EH (cell line): ENCODE measurements around the gene CABLES2.

ENCODE experiments used
- DNase-seq: peaks from one replicate; pipeline ENCODE4 v3.0.0-alpha.2; 2015; ENCODE audit warnings: low read depth

The CABLES2 gene, protein sequence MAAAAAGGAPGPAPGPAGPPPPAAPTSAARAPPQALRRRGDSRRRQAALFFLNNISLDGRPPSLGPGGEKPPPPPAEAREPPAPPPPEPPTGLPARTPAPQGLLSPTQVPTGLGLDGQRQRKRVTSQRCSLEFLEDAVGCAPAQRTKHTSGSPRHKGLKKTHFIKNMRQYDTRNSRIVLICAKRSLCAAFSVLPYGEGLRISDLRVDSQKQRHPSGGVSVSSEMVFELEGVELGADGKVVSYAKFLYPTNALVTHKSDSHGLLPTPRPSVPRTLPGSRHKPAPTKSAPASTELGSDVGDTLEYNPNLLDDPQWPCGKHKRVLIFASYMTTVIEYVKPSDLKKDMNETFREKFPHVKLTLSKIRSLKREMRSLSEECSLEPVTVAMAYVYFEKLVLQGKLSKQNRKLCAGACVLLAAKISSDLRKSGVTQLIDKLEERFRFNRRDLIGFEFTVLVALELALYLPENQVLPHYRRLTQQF

DNA sequence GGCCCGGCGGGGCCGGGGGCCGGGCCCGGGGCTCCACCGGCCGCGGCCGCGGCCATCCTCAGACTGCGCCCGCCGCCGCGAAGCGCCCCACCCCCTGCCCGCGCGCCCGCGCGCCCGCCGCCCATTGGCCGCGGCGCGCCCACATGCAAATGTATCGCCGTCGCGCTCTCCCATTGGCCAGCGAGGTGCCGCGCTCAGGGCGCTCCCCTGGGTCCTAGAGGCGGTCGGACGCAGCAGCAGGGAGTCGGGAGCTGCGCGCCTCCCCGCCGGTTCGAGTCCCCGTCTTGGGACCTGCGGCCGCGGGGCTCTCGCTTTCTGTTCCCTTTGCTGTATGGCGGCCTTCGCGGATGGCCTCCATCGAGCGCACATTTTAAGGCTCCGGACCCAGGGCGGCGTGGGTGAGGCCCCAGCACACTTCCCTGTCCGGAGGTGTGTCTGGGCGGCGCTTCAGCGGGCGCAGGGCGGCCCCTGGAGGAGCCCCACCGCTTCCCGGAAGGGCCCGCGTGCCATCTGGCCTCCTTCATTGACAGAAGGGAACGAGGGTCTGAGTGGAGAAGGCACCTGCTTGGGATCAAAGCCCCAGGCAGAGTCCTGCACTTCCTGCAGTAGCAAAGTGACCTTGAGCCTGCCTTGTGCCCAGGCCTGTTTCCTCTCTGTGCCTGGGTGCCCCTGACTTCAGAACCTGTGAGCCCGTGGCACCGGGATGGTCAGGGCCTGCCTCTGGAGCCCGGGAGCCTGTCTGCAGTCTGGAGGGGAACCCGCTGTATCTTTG is at the start of gene CABLES2:
TSS of gene CABLES2 (minus strand) at position 65 of the 772 bp plus-strand sequence. CDS start at position 56, 9 bp downstream.
- peak; percentile 93 for DNase-seq

DNA sequence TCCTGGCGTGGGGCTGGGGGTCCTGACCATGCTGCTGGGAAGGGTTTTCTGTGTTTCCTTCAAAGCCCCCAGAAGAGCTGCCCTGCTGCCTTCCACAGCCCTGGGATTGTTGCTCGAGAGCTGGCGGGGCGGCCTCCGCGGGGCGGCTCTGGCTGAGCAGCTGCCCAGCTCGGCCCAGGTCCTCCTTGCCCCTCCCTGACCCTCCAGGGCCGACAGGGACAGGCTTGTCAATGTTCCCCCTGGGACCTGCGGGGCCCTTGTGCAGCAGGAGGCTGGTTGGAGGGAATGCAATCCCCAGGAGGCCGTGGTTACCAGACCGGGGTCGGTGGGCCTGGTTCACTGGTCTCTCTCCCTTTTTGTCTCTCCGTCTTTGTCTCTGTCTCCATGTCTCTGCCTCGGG is 48.8 kb upstream of the CABLES2 start:
- DNase-seq = no peak

DNA sequence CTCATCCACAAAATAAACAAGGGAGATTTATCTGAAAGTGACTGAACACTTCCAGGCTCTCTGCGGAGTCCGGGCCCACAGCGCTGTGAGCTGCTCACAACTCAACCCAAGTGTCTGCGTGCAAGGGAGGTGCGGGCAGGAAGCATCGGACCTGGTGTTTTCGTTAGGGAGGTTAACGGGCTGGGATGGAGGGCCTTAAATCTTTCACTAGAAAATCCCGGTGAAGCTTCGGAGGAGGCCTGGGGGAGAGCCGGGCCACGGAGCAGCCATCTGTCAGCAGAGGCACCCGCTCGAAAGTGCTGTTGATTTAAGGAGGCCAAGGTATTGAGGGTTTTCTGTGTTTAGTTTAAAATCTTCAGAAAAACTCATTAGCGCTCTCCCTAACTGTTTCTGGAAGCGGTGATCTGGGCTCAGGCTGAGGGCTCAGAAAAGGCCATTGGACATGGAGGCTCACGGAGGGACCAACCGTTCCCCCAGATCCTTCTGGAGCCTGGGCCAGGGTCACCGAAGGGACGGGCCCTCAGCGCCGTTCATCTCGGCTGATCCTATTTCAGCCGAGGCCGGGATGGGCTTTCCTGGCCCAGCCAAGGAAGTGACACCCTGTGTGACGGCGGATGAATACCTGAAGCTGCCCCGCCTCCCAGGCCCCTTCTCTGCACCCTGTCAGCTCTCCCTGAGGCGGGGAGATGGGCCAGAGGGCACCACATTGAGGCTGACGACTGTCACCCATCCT is 48.0 kb upstream of the CABLES2 start:
- no peak for DNase-seq

DNA sequence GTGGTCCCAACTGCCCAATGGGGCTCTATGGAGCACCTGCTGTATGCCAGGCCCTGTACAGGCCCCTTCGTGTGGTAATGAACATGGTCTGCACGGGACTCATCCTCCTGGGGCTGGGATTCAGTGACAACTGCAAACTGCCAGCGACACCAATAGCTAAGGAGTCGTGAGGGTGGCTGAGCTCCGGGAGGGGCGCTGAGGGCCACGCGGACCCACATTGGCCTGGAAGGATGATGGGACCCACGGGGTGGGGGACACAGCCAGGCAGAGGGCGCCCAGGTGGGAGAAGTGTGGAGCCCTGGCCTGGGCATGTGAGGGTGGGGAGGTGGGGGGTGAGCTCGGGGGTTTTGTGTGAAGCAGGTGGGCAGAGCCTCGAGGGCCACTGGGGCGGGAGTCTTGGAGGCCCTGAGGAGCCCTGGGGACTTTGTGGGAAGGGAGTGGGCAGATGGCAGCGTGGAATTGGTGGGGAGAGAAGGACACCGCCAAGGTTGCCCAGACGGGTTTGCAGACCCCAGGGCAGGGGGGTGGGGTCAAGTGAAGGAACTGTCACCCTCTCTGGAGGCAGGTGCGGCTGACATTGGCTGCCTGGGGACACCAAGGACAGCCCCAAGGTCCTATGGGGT is 46.2 kb upstream of the CABLES2 start:
- no peak for DNase-seq

DNA sequence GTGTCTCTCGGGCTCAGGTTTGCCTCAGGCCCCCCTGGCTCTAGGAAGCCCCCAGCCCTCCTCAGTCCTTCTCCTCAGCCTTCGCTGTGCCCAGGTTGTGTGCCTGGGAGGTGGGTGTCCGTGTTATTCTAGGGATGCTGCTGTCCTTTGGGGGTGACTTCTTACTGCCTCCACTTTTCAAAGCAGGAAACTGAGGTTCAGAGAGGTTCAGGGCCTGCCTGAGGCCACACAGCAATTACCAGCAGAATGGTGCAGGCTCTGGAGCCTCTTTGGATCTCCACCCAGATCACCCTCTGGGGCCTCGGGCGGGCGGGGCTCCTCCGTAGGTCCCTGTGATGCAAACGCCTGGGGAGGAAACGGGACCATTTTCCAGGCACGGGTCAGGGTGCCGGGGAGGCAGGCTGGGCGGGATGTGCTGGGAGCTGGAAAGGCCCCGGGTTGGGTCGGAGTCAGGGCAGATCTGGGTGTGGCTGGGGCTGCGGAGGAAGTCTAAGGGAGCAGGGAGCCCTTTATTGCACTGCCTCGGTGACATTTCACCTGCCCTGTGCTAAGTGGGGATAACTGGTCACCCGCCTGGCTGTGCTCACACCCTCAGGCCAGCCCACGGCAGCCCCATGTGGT is 45.5 kb upstream of the CABLES2 start:
- DNase-seq = no peak

DNA sequence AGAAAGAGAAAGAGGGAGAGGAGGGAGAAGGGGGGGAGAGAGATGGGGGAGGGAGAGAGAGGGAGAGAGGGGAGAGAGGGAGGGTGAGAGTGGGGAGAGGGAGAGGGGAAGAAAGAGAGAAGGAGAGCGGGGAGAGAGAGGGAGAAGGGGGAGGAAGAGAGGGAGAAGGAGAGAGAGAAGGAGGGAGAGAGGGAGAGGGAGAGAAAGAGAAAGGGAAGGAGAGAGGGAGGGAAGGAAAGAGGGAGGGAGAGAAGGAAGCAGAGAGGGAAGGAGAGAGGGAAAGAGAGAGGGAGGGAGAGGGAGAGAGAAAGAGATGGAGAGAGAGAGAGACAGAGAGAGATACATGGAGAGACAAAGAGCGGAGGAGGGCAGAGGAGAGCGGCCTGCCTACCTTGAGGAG is 44.9 kb upstream of the CABLES2 start:
- no peak for DNase-seq

DNA sequence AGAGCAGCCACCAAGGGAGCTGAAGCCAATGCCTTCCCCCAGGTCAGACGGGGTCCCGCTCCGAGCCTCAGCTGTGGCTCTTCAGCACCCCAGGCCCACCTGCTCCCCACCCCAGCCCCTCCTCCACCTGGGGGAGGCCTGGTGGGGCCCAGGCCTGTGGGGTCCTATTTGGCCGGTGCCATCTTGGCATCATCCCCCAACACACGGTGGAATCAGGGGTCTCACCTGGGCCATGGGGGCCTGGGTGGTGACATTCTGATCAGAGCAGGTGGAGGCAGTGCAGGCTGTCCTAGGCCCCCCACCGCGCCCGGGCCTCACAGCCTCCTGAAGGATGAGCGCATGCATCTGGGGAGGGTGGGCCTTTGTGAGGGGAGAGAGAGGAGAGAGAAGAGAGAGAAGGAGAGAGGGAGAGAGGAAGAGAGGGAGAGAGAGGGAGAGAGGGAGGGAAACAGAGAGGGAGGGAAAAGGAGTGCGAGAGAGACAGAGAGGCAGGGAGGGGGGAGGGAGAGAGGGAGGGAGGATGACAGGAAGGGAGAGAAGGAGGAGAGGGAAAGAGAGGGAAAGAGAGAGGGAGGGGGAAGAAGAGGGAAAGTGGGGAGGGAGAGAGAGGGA is 44.2 kb upstream of the CABLES2 start:
- no peak for DNase-seq

DNA sequence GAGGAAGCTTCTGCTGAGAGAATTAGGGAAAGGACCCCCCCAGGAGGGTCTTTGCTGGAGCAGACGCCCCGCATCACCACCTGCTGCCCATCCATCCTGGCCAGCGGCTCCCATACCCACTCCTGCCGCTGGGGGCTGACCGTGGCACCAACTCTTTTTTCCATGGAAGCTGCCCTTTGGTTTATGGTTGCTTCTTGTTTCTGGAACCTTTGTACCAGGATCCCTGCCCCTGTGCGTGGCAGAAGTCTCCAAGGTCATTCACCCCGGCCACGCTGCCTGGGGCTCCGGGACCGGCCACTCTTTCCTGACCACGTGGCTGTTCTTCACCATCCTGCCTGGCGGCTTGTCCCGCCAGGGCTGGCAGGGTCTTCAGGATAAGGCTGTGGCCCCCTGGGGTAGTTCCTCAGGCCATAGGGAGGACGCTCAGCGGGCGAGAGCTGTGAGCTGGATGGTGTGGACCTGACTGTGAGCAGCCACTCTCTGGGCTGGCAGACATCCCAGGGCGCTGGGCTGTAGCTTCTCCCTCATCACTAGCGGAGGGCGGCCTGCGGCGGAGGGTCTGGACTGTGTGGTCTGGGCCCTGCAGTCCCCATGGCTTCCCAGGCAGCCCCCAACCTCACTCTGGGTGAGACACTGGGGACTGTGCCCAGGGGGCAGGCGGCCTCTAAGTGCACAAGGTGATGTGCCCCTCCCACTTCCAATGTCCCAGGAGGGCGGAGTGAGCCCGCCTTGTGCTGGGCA is 43.0 kb upstream of the CABLES2 start:
- no peak for DNase-seq

DNA sequence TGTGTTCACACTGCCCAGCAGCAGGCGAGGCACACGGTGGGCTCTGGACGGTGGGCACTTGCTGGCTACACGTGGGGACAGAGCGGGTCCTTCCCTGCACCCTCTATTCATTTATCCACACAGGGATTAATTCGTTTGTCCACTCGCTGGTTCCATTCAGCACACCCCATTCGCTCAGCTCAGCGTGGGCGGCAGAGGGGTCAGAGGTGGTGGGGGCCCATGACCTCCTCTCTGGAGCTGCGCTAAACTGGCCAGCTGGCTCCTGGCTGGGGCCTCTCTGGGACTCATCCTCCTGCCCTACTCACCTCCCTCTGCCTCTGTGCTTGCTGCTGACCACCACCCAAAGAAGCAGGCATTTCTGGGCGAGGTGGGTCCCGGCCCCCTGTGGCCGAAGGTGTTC is 41.7 kb upstream of the CABLES2 start:
- DNase-seq = no peak

DNA sequence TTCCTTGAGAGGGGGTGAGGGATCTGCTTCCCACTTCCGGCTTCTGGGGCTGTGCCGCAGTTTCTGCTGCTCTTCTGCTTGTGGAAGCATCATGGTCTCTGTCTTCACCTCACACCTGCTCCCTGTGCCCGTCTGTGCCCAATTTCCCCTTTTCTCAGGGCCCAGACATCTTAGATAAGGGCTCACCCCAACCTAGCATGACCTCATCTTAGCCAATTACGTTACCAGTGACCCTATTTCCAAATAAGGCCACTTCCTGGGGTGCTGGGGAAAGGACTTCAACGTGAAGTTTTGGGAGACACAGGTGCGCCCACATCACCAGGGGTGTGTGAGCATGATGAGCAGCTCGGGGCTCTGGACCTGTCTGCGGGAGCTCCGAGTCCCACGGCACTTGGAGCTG is 41.0 kb upstream of the CABLES2 start:
- DNase-seq = no peak

DNA sequence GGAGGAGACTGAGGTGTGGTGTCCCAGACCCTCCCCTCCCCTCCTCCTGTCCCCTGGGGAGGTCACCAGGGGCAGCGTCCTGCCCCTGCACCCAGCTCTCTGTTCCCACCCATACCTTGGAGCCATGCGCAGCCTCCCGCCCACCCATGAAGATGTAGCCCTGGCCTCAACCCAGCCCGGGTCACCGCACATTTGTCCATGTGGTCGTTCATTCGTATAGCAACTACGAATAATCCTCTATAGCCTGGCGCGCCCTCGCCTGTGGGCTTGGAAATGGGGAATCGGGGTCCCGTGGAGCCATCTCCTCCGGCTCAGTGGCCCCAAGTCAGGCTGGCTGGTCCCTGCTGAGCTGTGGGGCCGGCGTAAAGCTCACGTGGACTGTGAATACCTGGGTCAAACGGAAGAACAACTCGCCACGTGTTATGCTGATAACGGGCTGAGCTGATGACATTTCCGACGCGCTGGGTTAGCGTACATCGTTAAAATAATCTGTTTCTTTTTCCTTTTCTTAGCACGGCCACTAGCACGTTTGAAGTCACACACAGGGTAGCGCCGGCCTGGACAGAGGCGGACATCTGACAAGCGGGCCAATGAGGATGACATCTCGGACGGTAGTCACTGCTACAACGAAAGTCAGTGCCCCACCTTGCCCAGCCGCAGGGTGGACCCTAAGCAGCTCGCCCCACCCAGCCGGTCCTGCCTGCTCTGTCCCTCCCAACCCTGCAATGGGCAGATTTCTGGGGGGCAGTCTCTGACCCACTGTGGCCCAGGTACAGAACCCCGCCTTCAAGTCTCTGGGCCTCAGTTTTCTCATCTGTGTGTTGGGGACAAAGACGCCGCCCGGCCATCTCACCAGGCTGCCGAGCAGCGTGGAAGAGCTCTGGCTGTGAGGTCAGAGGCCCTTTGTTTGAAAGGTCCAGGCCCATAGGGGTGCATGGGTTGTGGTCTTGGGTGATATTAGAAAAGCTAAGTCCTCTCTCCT is 40.1 kb upstream of the CABLES2 start:
- no peak for DNase-seq

DNA sequence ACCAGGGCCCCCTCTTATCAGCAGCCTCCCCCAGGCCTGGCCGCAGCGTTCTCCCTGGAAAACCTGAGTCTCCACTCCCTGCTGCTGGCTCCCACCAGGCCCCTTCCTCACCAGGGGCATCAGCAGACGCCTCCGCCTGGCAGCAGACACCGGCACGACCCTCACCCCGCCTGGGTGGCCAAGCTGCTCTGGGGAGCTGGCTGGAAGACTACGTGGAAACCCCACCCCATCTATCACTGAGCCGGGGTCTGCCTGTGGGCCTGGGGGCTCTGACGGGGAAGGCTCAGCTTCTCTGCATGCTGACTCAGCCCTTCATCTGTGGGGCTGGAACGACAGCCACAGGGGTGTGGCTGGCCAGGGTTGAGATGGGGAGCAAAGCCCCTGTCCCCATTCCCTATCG is 39.4 kb upstream of the CABLES2 start:
- no peak for DNase-seq

DNA sequence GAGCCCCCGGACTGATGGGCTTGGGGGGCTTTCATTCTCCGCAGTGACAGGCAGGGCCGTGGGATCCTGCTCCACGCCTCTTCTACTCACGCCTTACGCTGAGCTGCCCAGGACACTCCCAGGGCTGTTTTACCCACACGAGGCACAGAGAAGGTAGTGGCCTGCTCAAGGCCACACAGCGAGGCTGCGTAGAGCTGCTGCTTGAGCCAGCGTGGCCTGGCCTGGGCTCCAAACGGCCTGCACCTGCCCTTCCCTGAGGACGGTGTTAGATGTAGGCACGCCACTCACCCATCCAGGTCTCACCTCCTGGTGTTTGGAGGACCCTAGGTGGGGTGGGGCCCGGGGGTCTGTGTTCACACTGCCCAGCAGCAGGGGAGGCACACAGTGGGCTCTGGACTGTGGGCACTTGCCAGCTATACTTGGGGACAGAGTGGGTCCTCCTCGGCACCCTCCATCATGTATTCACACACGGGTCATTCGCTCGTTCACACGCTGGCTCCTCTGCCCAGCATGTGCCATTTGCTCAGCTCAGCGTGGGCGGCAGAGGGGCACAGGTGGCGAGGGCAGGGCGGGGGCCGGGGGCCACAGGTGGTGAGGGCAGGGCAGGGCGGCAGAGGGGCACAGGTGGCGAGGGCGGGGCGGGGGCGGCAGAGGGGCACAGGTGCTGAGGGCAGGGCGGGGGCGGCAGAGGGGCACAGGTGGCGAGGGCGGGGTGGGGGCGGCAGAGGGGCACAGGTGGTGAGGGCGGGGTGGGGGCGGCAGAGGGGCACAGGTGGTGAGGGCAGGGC is 38.7 kb upstream of the CABLES2 start:
- DNase-seq = no peak

DNA sequence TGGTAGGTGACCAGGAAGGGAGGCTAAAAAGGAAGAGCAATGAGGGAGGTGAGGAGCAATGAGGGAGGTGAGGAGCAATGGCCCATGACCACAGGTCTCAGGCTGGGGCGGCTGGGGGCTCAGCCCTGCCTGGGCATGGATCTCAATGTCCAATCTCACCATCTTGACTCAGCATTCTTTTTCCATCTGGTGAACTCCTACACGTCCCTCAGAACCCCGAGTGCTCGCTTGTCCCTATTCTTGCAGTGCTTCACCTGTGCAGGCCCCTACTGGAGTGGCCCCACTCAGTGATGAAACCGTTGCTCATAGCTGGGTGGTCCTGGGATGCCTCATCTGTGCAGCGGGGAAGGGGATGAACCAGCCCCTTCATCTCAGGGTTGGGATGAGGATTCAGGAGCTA is 37.2 kb upstream of the CABLES2 start:
- DNase-seq = no peak

DNA sequence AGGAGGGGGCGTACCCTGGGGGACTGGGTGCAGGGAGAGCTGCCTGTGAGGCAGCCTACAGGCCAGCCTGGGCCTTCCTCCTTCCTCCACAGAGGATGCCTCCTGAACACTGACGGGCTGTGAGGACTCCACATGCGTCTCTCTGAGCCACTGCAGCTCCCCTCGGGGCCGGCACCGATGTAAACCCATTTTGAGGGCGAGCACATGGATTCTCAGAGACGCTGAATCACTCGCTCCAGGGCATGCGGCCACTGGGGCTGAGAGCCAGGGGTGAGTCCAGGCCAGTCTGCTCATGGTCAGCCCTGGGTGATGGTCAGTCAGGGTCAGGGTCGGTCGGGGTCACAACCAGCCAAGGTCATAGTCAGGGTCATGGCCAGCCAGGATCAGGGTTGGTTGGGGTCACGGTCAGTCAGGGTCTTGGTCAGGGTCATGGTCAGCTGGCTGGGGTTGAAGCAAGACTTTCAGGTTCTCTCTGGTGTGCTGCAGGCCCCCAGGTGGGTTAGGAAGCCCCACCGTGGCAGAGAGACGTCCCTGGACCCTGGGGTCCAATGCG is 35.0 kb upstream of the CABLES2 start:
- DNase-seq = no peak

DNA sequence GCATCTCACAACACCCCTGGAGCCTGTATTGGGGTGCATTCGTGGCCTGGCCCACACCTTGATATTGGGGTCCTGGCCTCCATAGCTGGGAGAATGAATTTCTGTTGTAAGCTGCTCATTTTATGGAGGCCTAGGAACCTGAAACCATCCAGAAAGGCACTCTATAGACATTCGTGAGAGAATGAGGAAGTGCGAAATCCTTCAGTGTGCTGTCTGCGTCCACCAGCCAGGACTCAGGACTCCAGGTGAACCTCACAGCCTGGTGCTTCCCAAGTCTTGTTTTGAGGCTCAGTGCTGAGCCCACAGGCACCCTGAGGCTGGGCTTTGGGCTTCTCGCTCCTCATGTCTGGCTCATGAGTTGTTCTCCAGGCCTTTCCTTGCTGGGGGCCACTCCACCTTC is 32.1 kb upstream of the CABLES2 start:
- no peak for DNase-seq

DNA sequence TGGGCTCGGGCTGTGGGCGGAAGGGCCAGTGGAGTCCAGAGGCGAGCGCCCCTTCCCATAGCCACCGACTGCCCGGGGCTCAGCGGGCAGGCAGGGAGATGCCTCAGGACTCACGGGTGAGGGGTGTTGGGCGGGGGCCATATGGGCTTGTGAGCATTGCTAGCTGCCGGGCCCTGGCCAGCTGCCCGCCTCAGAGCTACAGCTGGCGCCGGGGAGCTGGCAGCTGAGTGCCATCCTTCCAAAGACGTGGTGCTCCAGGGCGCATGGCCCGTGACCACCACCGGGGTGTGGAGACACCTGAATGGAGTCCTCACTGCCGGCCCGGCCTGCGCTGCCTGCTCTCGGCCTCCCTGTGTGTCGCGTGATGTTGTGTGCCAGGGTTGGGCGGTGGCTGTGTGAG is 30.8 kb upstream of the CABLES2 start:
- DNase-seq = no peak

DNA sequence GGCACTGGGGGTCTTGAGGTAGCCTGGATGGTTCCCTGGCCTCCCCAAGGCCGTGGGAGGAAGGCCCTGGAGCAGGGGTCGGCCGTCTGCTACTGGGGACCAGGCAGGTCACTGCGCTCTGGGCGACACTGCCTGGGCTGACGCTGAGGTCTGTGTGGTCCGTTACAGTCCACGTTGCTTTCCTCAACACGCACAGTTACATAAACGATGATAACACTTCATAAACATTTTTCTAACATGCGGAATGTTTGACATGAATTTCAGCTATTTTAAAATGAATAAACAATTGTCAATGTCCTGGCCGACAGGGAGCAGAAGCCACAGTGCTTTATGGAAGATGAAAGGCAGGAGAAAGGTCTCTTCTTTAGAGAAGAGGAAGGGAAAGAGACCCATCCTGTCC is 30.4 kb upstream of the CABLES2 start:
- DNase-seq = no peak
